ENCODE results near the gene SHB.
A peak's percentile ranks its signal among the peaks of the same experiment; 100 is the strongest.
"Not testable (repeated sequence)": the region's sequence is repeated elsewhere in the genome, so short reads cannot be mapped to it uniquely, and the experiment has no call there.

The SHB gene

GRCh38 chr9:37903647-37904444 lies 165.2 kb downstream of the SHB start, which contains the start of gene SLC25A51:
TSS of gene SLC25A51 (minus strand) at chr9:37904127. CDS start at chr9:37888550, 15,577 bp downstream.
- TF ChIP-seq JUND (IDR thresholded peaks at IDR 0.05; ENCODE audit: low read depth), result no peak
- DNase-seq (ENCODE audit: low read depth in 1 of 2, low spot score in 1 of 2), result peak; percentile 88 to 94
- in situ Hi-C loops (cut with HindIII; ENCODE audit: low pct_unique_long_range_greater_than_20kb, low sequenced_read_pairs), result no loop called here

GRCh38 chr9:37902796-37903646 lies 166.0 kb downstream of the SHB start:
- in situ Hi-C loops (cut with HindIII; ENCODE audit: low pct_unique_long_range_greater_than_20kb, low sequenced_read_pairs), result no loop called here
- DNase-seq (ENCODE audit: low read depth in 1 of 2, low spot score in 1 of 2), result no peak
- TF ChIP-seq JUND (IDR thresholded peaks at IDR 0.05; ENCODE audit: low read depth), result no peak

DNA sequence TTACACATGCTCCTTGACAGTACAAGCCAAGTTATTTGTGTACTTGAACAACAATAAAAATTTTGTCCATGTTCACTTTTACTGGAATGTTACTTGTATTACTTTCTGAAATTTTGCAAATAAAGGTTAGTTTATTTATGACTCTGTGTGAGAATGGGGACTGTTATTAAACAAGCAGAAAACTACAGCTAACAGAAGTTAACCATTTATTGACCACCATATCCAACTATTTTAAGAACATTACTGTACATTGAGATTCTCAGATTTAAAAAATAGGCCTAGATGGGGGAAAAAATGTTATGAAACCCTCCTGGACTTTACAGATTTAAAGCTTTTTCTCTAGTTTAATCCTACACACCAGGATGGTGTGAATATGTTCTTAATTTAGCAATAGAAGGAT lies 166.9 kb downstream of the SHB start:
- DNase-seq (ENCODE audit: low read depth in 1 of 2, low spot score in 1 of 2), result no peak
- TF ChIP-seq JUND (IDR thresholded peaks at IDR 0.05; ENCODE audit: low read depth), result no peak
- in situ Hi-C loops (cut with HindIII; ENCODE audit: low pct_unique_long_range_greater_than_20kb, low sequenced_read_pairs), result no loop called here

- no peak for DNase-seq (ENCODE audit: low read depth in 1 of 2, low spot score in 1 of 2)
- no peak for TF ChIP-seq JUND (IDR thresholded peaks at IDR 0.05; ENCODE audit: low read depth)
- in situ Hi-C loops (cut with HindIII; ENCODE audit: low pct_unique_long_range_greater_than_20kb, low sequenced_read_pairs), result no loop called here
Measured at GRCh38 chr9:37899041-37899440, 170.0 kb downstream of the SHB start.

GRCh38 chr9:37897665-37898064 lies 171.4 kb downstream of the SHB start:
- DNase-seq (ENCODE audit: low read depth in 1 of 2, low spot score in 1 of 2), result no peak
- TF ChIP-seq JUND (IDR thresholded peaks at IDR 0.05; ENCODE audit: low read depth), result no peak
- in situ Hi-C loops (cut with HindIII; ENCODE audit: low pct_unique_long_range_greater_than_20kb, low sequenced_read_pairs), result no loop called here

DNA sequence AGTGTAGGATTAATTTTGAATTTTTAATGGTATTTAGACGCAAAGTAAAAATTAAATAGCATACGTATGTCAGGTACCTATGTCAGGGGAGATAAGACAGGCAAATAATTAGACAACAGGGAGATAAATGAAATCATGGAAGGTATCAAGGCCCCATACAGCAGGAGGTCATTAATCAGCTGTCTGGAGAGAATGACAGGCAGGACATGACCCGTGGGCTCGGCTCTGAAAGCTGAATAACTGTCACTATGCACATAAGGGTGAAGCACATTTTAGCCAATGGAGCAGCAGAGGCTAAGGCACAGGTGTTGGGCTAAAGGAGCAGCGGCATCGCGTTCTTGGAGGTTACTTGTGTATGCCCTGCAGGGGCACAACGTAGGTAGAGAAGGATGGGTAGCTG lies 177.0 kb downstream of the SHB start:
- DNase-seq (ENCODE audit: low read depth in 1 of 2, low spot score in 1 of 2), result no peak
- in situ Hi-C loops (cut with HindIII; ENCODE audit: low pct_unique_long_range_greater_than_20kb, low sequenced_read_pairs), result no loop called here
- TF ChIP-seq JUND (IDR thresholded peaks at IDR 0.05; ENCODE audit: low read depth), result no peak

- DNase-seq (ENCODE audit: low read depth in 1 of 2, low spot score in 1 of 2); in situ Hi-C loops (cut with HindIII; ENCODE audit: low pct_unique_long_range_greater_than_20kb, low sequenced_read_pairs): not testable (repeated sequence)
Measured at GRCh38 chr9:37891042-37891441, 178.0 kb downstream of the SHB start.

DNA sequence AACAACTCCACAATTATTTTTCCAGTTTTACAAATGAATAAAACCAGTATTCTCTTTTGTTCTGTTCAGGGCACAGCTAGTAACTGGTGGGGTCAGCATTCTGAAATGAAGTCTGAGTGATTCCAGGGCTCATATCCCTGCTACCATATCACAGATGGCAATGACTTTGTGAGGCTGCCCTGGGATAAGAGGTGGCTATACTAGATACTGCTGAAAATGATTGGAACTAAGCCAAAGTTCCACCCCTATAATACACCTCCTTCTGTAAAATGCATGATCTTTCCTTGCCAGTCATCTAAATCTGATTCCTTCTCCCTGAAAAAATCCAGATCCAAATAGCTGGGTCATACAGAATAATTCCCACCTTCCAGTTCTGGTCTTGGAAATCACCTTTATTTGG lies 179.5 kb downstream of the SHB start:
- TF ChIP-seq JUND (IDR thresholded peaks at IDR 0.05; ENCODE audit: low read depth), result no peak
- no peak for DNase-seq (ENCODE audit: low read depth in 1 of 2, low spot score in 1 of 2)
- in situ Hi-C loops (cut with HindIII; ENCODE audit: low pct_unique_long_range_greater_than_20kb, low sequenced_read_pairs), result no loop called here

- DNase-seq (ENCODE audit: low read depth in 1 of 2, low spot score in 1 of 2), result not testable (repeated sequence)
Measured at GRCh38 chr9:37887977-37888583, 180.9 kb downstream of the SHB start.

GRCh38 chr9:37880916-37881479 lies 188.0 kb downstream of the SHB start:
- no peak for DNase-seq (ENCODE audit: low read depth in 1 of 2, low spot score in 1 of 2)
- in situ Hi-C loops (cut with HindIII; ENCODE audit: low pct_unique_long_range_greater_than_20kb, low sequenced_read_pairs), result no loop called here

More at GRCh38 chr9:37887977-37888583, 180.9 kb downstream of the SHB start:
- in situ Hi-C loops (cut with HindIII; ENCODE audit: low pct_unique_long_range_greater_than_20kb, low sequenced_read_pairs), result not testable (repeated sequence)

GRCh38 chr9:37876376-37876775 lies 192.7 kb downstream of the SHB start:
- in situ Hi-C loops (cut with HindIII; ENCODE audit: low pct_unique_long_range_greater_than_20kb, low sequenced_read_pairs), result no loop called here
- DNase-seq (ENCODE audit: low read depth in 1 of 2, low spot score in 1 of 2), result no peak
- no peak for TF ChIP-seq JUND (IDR thresholded peaks at IDR 0.05; ENCODE audit: low read depth)

More at GRCh38 chr9:37880916-37881479, 188.0 kb downstream of the SHB start:
- no peak for TF ChIP-seq JUND (IDR thresholded peaks at IDR 0.05; ENCODE audit: low read depth)

- no peak for DNase-seq (ENCODE audit: low read depth in 1 of 2, low spot score in 1 of 2)
- TF ChIP-seq JUND (IDR thresholded peaks at IDR 0.05; ENCODE audit: low read depth), result no peak
- in situ Hi-C loops (cut with HindIII; ENCODE audit: low pct_unique_long_range_greater_than_20kb, low sequenced_read_pairs), result no loop called here
Measured at GRCh38 chr9:37873955-37874354, 195.1 kb downstream of the SHB start.
